Measurements from ENCODE around the gene ZNF573. TPM values are rescaled to one million over a fixed set of nuclear protein-coding genes. Genes with fewer than 3 reads are reported as not detected.

Gene ZNF573
- total and polyA plus RNA-seq, 2 donors (not counting 3 experiments of a cell fraction or from before 2014, with no cell fraction given) = 1.4 to 6.3 TPM

GRCh38 chr19:37813340-37813739 is 34.0 kb upstream of the ZNF573 start:
- FAIRE-seq (no peak), DNase-seq (ENCODE audit: low read depth, low spot score) (no peak)
- no peak overlapping the region for H2AFZ ChIP-seq (ENCODE audit: low read depth, low read length)
- no peaks in the 10 kb centered on the region for H3K4me1 ChIP-seq (ENCODE audit: control insufficient read depth, extremely low read depth, insufficient read depth, low read length)
- no peaks in the 10 kb centered on the region for H4K20me1 ChIP-seq (replicated peaks; ENCODE audit: control insufficient read depth, extremely low read depth, insufficient read depth, low read length)
- TF ChIP-seq POLR2A (IDR thresholded peaks at IDR 0.05; ENCODE audit: low read depth, low read length) (no peak), MAX (IDR thresholded peaks at IDR 0.05; ENCODE audit: insufficient read depth, insufficient read length) (no peak), CTCF (IDR thresholded peaks at IDR 0.05; ENCODE audit: extremely low read depth in 1 of 2, insufficient read depth in 1 of 2, low read depth in 1 of 2, low read length in 2 of 2) (no peak), JUN (IDR thresholded peaks at IDR 0.05; ENCODE audit: borderline replicate concordance, insufficient read depth, insufficient read length, low read depth) (no peak), GATA2 (IDR thresholded peaks at IDR 0.05; ENCODE audit: insufficient read depth, insufficient read length, low read depth, low read length) (no peak)
- H3K9me3 ChIP-seq (replicated peaks; ENCODE audit: control insufficient read depth, insufficient read depth, low read length) = no peaks in the 10 kb centered on the region
- H3K79me2 ChIP-seq (ENCODE audit: control insufficient read depth, insufficient read depth, low read length) = no peaks in the 10 kb centered on the region
- intact Hi-C loops (cut with micrococcal nuclease) (no loop called here), dilution Hi-C loops (cut with MboI; ENCODE audit: extremely low pct_ligation_motif_present, low sequenced_read_pairs) (no loop called here)
- no peak overlapping the region for H3K4me2 ChIP-seq (ENCODE audit: insufficient read depth, low read length)
- no peak overlapping the region for H3K27ac ChIP-seq (ENCODE audit: insufficient read depth, low read depth, low read length)
- H3K9ac ChIP-seq (replicated peaks; ENCODE audit: extremely low read depth, insufficient read depth, low read length) = no peak overlapping the region
- BruUV-seq (replicated peaks) = no TSS peak
- H3K36me3 ChIP-seq (ENCODE audit: control insufficient read depth in 2 of 2, extremely low read depth in 1 of 2, insufficient read depth in 2 of 2, low read length in 2 of 2) = no peaks in the 10 kb centered on the region
- H3K4me3 ChIP-seq (replicated peaks in 1 of 3; ENCODE audit: insufficient read depth in 1 of 3, low read depth in 1 of 3, low read length in 3 of 3) = no peak overlapping the region
- ChIA-PET CTCF (no interaction called here), POLR2A (no interaction called here)
- H3K9me1 ChIP-seq (replicated peaks; ENCODE audit: control insufficient read depth, extremely low read depth, insufficient read depth, low read length) = no peaks in the 10 kb centered on the region
- no peaks in the 10 kb centered on the region for H3K27me3 ChIP-seq (ENCODE audit: control insufficient read depth in 2 of 2, insufficient read depth in 2 of 2, low read length in 2 of 2)

GRCh38 chr19:37809366-37809765 is 30.0 kb upstream of the ZNF573 start:
- Histone ChIP-seq H3K27ac (ENCODE audit: insufficient read depth, low read depth, low read length) (no peak overlapping the region), H3K36me3 (ENCODE audit: control insufficient read depth in 2 of 2, extremely low read depth in 1 of 2, insufficient read depth in 2 of 2, low read length in 2 of 2) (no peaks in the 10 kb centered on the region), H3K9me3 (replicated peaks; ENCODE audit: control insufficient read depth, insufficient read depth, low read length) (peaks cover 6% of the 10 kb centered on the region), H3K4me1 (ENCODE audit: control insufficient read depth, extremely low read depth, insufficient read depth, low read length) (no peaks in the 10 kb centered on the region), H3K4me2 (ENCODE audit: insufficient read depth, low read length) (no peak overlapping the region), H3K27me3 (ENCODE audit: control insufficient read depth in 2 of 2, insufficient read depth in 2 of 2, low read length in 2 of 2) (no peaks in the 10 kb centered on the region), H2AFZ (ENCODE audit: low read depth, low read length) (no peak overlapping the region), H3K9ac (replicated peaks; ENCODE audit: extremely low read depth, insufficient read depth, low read length) (no peak overlapping the region), H4K20me1 (replicated peaks; ENCODE audit: control insufficient read depth, extremely low read depth, insufficient read depth, low read length) (no peaks in the 10 kb centered on the region), H3K9me1 (replicated peaks; ENCODE audit: control insufficient read depth, extremely low read depth, insufficient read depth, low read length) (no peaks in the 10 kb centered on the region), H3K79me2 (ENCODE audit: control insufficient read depth, insufficient read depth, low read length) (no peaks in the 10 kb centered on the region), H3K4me3 (replicated peaks in 1 of 3; ENCODE audit: insufficient read depth in 1 of 3, low read depth in 1 of 3, low read length in 3 of 3) (no peak overlapping the region)
- TF ChIP-seq MYC (IDR thresholded peaks at IDR 0.05; ENCODE audit: low read depth, low read length) (no peak), FOS (IDR thresholded peaks at IDR 0.05; ENCODE audit: borderline replicate concordance, insufficient read depth, low read length) (no peak), EZH2 (IDR thresholded peaks at IDR 0.05; ENCODE audit: borderline replicate concordance, low read depth, low read length, severe bottlenecking) (no peak), POLR2A (IDR thresholded peaks at IDR 0.05; ENCODE audit: low read depth, low read length) (no peak), CTCF (IDR thresholded peaks at IDR 0.05; ENCODE audit: extremely low read depth in 1 of 2, insufficient read depth in 1 of 2, low read depth in 1 of 2, low read length in 2 of 2) (no peak), JUN (IDR thresholded peaks at IDR 0.05; ENCODE audit: borderline replicate concordance, insufficient read depth, insufficient read length, low read depth) (no peak), GATA2 (IDR thresholded peaks at IDR 0.05; ENCODE audit: insufficient read depth, insufficient read length, low read depth, low read length) (no peak), POLR2AphosphoS5 (IDR thresholded peaks at IDR 0.05; ENCODE audit: insufficient read depth, low read depth, low read length) (no peak), MAX (IDR thresholded peaks at IDR 0.05; ENCODE audit: insufficient read depth, insufficient read length) (no peak)
- no peak for FAIRE-seq
- ChIA-PET CTCF (no interaction called here), POLR2A (no interaction called here)
- intact Hi-C loops (cut with micrococcal nuclease) (no loop called here), dilution Hi-C loops (cut with MboI; ENCODE audit: extremely low pct_ligation_motif_present, low sequenced_read_pairs) (no loop called here)
- no peak for DNase-seq (ENCODE audit: low read depth, low spot score)
- BruUV-seq (replicated peaks) = no TSS peak
